KMS-11 (cell line): ENCODE data around the gene NMRK1.

Experiments used
- H2AFZ ChIP-seq: fragments of 200-600 bp; sonication (generic); 2 replicates; pipeline ENCODE4 v1.6.1; 2016; ENCODE audit warnings: antibody characterized with exemption, mixed run types, low read depth
- H3K27ac ChIP-seq: fragments of 200-600 bp; sonication (generic); 2 replicates; pipeline ENCODE4 v1.6.1; 2016; ENCODE audit warnings: mild to moderate bottlenecking, mixed run types
- H3K27me3 ChIP-seq: fragments of 200-600 bp; sonication (generic); 2 replicates; pipeline ENCODE4 v1.6.1; 2017; ENCODE audit warnings: mild to moderate bottlenecking, low read depth, mixed run types, moderate library complexity; ENCODE audit not compliant: insufficient read depth
- H3K36me3 ChIP-seq: fragments of 200-600 bp; sonication (generic); 2 replicates; pipeline ENCODE4 v1.6.1; 2017; ENCODE audit warnings: mild to moderate bottlenecking, mixed run types; ENCODE audit not compliant: insufficient read depth
- H3K4me1 ChIP-seq: fragments of 200-600 bp; sonication (generic); 2 replicates; pipeline ENCODE4 v1.6.1; 2016; ENCODE audit warnings: mild to moderate bottlenecking, low read depth, mixed run types; ENCODE audit not compliant: poor library complexity, severe bottlenecking
- H3K4me2 ChIP-seq: fragments of 200-600 bp; sonication (generic); 2 replicates; pipeline ENCODE4 v1.7.0; 2016; ENCODE audit warnings: mild to moderate bottlenecking, mixed run types
- H3K4me3 ChIP-seq: fragments of 200-600 bp; sonication (generic); IDR thresholded peaks from 2 replicates; pipeline ENCODE4 v1.6.1; 2017; ENCODE audit warnings: low read depth, low read length, mixed read lengths; ENCODE audit not compliant: insufficient read depth
- H3K79me2 ChIP-seq: fragments of 200-600 bp; sonication (generic); 2 replicates; pipeline ENCODE4 v1.6.1; 2016; ENCODE audit warnings: low read depth, mixed run types; ENCODE audit not compliant: insufficient read depth
- H3K9ac ChIP-seq: fragments of 200-600 bp; sonication (generic); 2 replicates; pipeline ENCODE4 v1.6.1; 2016; ENCODE audit warnings: mild to moderate bottlenecking, mixed run types
- H4K20me1 ChIP-seq: fragments of 200-600 bp; sonication (generic); 2 replicates; pipeline ENCODE4 v1.6.1; 2016; ENCODE audit warnings: mild to moderate bottlenecking, mixed run types; ENCODE audit not compliant: insufficient read depth
- CTCF ChIP-seq: fragments of 200-600 bp; sonication (generic); conservative IDR thresholded peaks from 2 replicates; pipeline ENCODE4 v1.6.1; 2017; ENCODE audit warnings: low read depth, mild to moderate bottlenecking, antibody characterized with exemption, low read length, moderate library complexity, mixed read lengths

NMRK1 gene

GRCh38 chr9:75027187-75028107 lies 60.5 kb downstream of the NMRK1 start:
- Histone ChIP-seq H3K4me2 (peak overlapping the region; percentile 72), H3K27ac (peak overlapping the region; percentile 91), H4K20me1 (no peaks in the 10 kb centered on the region; the same call in 1 of the 2 replicates), H3K79me2 (peaks cover 52% of the 10 kb centered on the region), H3K4me3 (no peak overlapping the region), H3K27me3 (no peaks in the 10 kb centered on the region), H2AFZ (peak overlapping the region; percentile 80), H3K9ac (peak overlapping the region; percentile 94), H3K4me1 (peaks cover 35% of the 10 kb centered on the region), H3K36me3 (no peaks in the 10 kb centered on the region)
- TF ChIP-seq CTCF = no peak

GRCh38 chr9:75023846-75024245 lies 64.1 kb downstream of the NMRK1 start:
- H3K4me1 ChIP-seq = peaks cover 45% of the 10 kb centered on the region
- no peak overlapping the region for H3K4me3 ChIP-seq
- no peak overlapping the region for H2AFZ ChIP-seq
- H3K27ac ChIP-seq = no peak overlapping the region
- no peaks in the 10 kb centered on the region for H3K36me3 ChIP-seq
- TF ChIP-seq CTCF = no peak
- H3K4me2 ChIP-seq = peak overlapping the region; percentile 10; the same call in 1 of the 2 replicates
- no peaks in the 10 kb centered on the region for H3K27me3 ChIP-seq
- H3K9ac ChIP-seq = no peak overlapping the region
- no peaks in the 10 kb centered on the region; the same call in 1 of the 2 replicates for H4K20me1 ChIP-seq
- H3K79me2 ChIP-seq = peaks cover 80% of the 10 kb centered on the region

- Histone ChIP-seq H3K36me3 (no peaks in the 10 kb centered on the region), H4K20me1 (no peaks in the 10 kb centered on the region; the same call in none of the 2 replicates), H3K9ac (no peak overlapping the region), H3K4me1 (peaks cover 24% of the 10 kb centered on the region), H3K27me3 (no peaks in the 10 kb centered on the region), H3K27ac (no peak overlapping the region), H2AFZ (no peak overlapping the region), H3K4me2 (no peak overlapping the region), H3K4me3 (no peak overlapping the region), H3K79me2 (peaks cover 59% of the 10 kb centered on the region)
- TF ChIP-seq CTCF = no peak
These were observed 68.3 kb downstream of the NMRK1 start for GRCh38 chr9:75019654-75020053.

- no peaks in the 10 kb centered on the region; the same call in none of the 2 replicates for H4K20me1 ChIP-seq
- H3K9ac ChIP-seq = no peak overlapping the region
- H3K27ac ChIP-seq = no peak overlapping the region
- no peaks in the 10 kb centered on the region for H3K27me3 ChIP-seq
- no peak overlapping the region for H2AFZ ChIP-seq
- no peak overlapping the region for H3K4me2 ChIP-seq
- H3K36me3 ChIP-seq = no peaks in the 10 kb centered on the region
- peaks cover 53% of the 10 kb centered on the region; the same call in 1 of the 2 replicates for H3K79me2 ChIP-seq
- no peak overlapping the region for H3K4me3 ChIP-seq
- no peak for TF ChIP-seq CTCF
- H3K4me1 ChIP-seq = peaks cover 18% of the 10 kb centered on the region
These were observed 68.9 kb downstream of the NMRK1 start for GRCh38 chr9:75019022-75019421.
